Stimulated activated CD4-positive, alpha-beta T cell treated with anti-CD3 and anti-CD28 coated beads, TNF-alpha, amount 100 ng/mL, for 1 hour (primary cell): Measurements from ENCODE around the gene GAGE1.
"Not testable (repeated sequence)": the region's sequence is repeated elsewhere in the genome, so short reads cannot be mapped to it uniquely, and the experiment has no call there.

Experiments used
- DNase-seq, 3 donors: peaks; one replicate each; pipeline ENCODE4 v3.0.0-alpha.2; 2020; ENCODE audit warnings: low read depth in 3 of 3, low spot score in 1 of 3

GAGE1 gene, protein sequence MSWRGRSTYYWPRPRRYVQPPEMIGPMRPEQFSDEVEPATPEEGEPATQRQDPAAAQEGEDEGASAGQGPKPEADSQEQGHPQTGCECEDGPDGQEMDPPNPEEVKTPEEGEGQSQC

DNA sequence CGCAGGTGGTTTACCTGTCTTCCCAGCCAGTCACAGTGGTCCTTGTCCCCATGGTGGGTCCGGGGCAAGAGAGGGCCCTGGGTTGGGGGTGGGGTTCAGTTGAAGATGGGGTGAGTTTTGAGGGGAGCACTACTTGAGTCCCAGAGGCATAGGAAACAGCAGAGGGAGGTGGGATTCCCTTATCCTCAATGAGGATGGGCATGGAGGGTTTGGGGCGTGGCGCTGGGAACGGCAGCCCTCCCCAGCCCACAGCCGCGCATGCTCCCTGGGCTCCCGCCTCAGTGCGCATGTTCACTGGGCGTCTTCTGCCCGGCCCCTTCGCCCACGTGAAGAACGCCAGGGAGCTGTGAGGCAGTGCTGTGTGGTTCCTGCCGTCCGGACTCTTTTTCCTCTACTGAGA lies at the start of gene GAGE1:
Gene GAGE1 (plus strand): TSS at position 301 of the 400 bp plus-strand sequence. CDS start 1,155 bp downstream, outside the sequence.
- DNase-seq, result not testable (repeated sequence)

DNA sequence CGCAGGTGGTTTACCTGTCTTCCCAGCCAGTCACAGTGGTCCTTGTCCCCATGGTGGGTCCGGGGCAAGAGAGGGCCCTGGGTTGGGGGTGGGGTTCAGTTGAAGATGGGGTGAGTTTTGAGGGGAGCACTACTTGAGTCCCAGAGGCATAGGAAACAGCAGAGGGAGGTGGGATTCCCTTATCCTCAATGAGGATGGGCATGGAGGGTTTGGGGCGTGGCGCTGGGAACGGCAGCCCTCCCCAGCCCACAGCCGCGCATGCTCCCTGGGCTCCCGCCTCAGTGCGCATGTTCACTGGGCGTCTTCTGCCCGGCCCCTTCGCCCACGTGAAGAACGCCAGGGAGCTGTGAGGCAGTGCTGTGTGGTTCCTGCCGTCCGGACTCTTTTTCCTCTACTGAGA lies 47.8 kb upstream of the GAGE1 start, which contains the start of gene GAGE12E:
Gene GAGE12E (plus strand): TSS at position 301 of the 400 bp plus-strand sequence. CDS start 1,155 bp downstream, outside the sequence.
- DNase-seq, result not testable (repeated sequence)

- not testable (repeated sequence) for DNase-seq
Observed at GRCh38 chrX:49560542-49560941, 38.3 kb upstream of the GAGE1 start, which contains the start of gene GAGE12F. Gene GAGE12F (plus strand): TSS chrX:49560842. CDS start chrX:49561997, 1,155 bp downstream.

DNA sequence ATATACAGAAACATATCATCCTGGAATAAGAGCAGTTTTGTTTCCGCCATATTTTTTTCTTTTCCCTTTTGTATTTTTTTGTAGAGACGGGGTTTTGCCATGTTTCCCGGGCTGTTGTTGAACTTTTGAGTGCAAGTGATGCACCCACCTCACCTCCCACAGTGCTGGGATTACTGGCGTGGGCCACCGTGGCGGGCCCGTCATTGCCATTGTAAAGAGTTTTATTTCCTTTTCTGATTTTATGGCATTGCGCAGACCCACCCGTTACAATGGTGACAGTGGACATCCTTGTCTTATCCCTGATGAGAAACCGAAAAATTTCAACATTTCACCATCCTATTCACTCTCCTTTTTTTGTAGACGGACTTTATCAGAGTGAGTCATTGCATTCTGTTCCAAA lies 30.1 kb upstream of the GAGE1 start:
- DNase-seq, result not testable (repeated sequence)

- DNase-seq, result not testable (repeated sequence)
Observed at GRCh38 chrX:49569152-49569551, 29.7 kb upstream of the GAGE1 start.

- not testable (repeated sequence) for DNase-seq
Observed at GRCh38 chrX:49570100-49570499, 28.7 kb upstream of the GAGE1 start, which contains the start of gene GAGE12G. Gene GAGE12G (plus strand): TSS chrX:49570400. CDS start chrX:49571555, 1,155 bp downstream.

- DNase-seq, result not testable (repeated sequence)
Observed at GRCh38 chrX:49579649-49580048, 19.2 kb upstream of the GAGE1 start, which contains the start of gene GAGE12H. Gene GAGE12H (plus strand): TSS chrX:49579949. CDS start chrX:49581104, 1,155 bp downstream.

DNA sequence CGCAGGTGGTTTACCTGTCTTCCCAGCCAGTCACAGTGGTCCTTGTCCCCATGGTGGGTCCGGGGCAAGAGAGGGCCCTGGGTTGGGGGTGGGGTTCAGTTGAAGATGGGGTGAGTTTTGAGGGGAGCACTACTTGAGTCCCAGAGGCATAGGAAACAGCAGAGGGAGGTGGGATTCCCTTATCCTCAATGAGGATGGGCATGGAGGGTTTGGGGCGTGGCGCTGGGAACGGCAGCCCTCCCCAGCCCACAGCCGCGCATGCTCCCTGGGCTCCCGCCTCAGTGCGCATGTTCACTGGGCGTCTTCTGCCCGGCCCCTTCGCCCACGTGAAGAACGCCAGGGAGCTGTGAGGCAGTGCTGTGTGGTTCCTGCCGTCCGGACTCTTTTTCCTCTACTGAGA lies 9.6 kb upstream of the GAGE1 start, which contains the start of gene GAGE2A:
Gene GAGE2A (plus strand): TSS at position 301 of the 400 bp plus-strand sequence. CDS start 1,155 bp downstream, outside the sequence.
- not testable (repeated sequence) for DNase-seq

GRCh38 chrX:49589769-49590478 lies 8.9 kb upstream of the GAGE1 start:
- not testable (repeated sequence) for DNase-seq

- DNase-seq, result not testable (repeated sequence)
Observed at GRCh38 chrX:49590488-49590887, 8.3 kb upstream of the GAGE1 start.

DNA sequence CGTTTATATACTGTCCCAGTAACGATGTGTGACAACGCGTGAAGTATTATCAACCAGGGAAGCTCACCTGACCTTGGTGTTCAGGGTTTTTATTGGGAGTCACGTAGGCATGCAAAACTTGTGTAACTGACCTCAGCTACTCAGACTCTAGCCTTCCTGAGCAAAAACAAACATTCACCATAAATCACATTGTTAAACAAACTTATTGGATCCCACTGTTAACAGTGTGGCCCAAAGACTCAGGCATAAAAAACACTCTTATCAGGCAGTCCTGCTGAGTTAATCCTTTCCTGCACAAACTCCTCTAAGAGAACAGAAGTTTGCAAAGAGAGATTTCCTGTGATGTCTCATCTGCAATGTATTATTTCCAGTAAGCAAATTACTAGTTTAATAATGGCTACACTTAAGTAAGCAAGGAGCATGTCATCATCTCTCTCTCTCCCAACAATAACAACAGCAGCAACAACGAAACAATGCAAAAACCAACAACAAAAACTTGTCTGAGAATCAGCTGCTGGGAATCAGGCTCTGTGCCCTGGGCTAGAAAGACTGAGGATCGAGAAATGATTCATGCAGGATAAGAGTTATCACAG lies 12.0 kb downstream of the GAGE1 start:
- no peak for DNase-seq

DNA sequence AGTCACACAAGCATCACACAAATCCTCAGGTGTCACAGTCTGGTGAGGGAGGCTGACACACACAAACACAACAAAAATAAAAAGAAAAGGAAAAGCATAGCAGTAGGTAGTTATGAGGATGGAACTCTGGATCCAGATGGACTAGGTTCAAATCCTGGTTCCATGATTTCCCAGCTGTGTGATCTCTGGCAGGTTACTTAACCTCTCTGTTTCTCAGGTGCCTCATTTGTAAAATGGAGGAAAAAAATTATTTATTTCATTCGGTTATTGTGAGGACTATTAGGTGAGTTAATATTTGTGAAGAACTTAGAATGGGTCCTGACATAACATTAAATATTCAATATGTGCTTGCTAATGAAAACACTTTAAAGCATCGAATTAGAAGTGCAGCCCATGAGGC lies 19.8 kb downstream of the GAGE1 start:
- DNase-seq, result no peak

DNA sequence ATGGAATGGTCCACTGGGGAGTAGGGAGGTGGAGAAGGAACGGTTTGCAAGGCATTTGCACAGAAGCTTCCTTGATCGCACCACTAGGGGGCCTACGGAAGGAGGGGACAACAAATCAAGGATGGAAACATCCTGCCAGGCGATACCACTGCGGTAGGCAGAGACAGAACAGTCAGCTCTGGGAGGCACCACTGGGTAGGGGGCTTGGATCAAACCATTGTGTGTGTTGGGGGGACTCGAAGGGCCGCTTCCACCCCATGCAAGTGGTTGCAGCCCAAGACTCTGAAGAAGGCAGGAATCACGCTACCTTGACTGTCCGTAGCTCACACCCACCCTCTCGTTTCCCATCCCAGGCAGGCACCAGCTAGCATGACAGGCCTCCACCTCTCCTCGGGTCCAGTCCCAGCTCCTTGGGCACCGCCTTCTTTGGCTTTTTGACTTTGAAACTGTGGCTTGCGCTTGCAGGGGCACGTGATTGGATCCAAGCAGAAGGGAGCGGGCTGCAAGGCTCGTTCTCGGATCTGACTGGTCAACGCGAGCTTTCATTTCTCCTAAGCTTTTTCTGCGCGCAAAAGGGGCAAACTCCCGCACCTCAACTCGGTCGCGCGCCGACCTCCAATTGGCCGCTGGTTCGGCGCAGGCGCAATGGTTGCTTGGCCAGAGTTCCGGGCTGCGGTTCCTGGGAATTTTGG lies 28.4 kb downstream of the GAGE1 start:
- DNase-seq, result no peak

DNA sequence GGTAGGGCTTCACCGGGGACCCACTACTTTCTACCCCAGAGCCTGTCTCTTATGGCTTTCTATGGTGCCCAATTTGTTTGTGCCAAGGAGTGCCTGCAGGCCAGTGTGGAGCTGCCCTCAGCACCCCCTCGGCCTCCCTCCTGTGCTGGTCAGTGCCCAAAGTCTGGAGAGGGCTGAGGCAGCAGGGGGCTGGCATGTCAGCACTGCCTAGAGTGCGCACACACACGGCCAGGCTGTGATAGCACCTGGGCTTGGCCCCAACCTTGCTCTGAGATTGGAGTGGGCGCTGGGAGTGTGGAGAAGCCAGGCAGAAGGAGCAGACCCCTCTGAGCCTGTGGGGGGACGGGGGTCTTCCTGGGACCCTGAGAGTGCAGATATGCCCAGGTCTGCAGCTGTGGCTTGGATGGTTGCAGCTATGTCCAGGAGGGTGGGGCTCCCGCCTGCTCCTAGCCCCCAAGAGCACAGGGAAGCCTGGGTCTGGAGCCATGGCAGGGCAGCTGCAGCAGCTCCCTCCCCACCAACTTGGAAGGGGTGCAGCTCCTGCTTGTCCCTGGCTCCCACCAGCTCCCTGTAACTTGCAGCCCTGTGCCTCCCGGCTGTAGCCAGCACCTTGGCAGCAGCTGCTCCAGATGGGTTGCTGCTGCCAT lies 46.3 kb downstream of the GAGE1 start:
- no peak for DNase-seq

- no peak for DNase-seq
Observed at GRCh38 chrX:49656533-49656932, 57.7 kb downstream of the GAGE1 start.
